Spleen (tissue), 7 donors: ENCODE measurements around the gene CCN5.
A peak's percentile ranks its signal among the peaks of the same experiment; 100 is the strongest.

Experiments used
- CTCF ChIP-seq, 11 experiments: fragments of 200-600 bp in 7 of 11; fragments of 450-650 bp in 4 of 11; sonication (generic) in 4 of 11; IDR thresholded peaks in 8 of 11; conservative IDR thresholded peaks in 3 of 11; 1 replicate in 7 of 11; 2 replicates in 4 of 11; pipeline versions ENCODE4 v1.4.0 to v1.8.0; 2016 to 2021; ENCODE audit warnings: antibody characterized with exemption in 11 of 11, inconsistent platforms in 4 of 11, mild to moderate bottlenecking in 1 of 11
- POLR2AphosphoS5 ChIP-seq, 3 donors: sonication (generic); formaldehyde crosslinking; IDR thresholded peaks; one replicate each; pipeline ENCODE4 v1.5.1; 2017; ENCODE audit warnings: antibody characterized with exemption in 3 of 3
- donor health status: DM: no; HTN: no; CAD: no; lungs with moderate emphysema.
- donor health status: DM: no; HTN: no; CAD: no.
- donor health status: DM: no; HTN: no; CAD: no.

DNA sequence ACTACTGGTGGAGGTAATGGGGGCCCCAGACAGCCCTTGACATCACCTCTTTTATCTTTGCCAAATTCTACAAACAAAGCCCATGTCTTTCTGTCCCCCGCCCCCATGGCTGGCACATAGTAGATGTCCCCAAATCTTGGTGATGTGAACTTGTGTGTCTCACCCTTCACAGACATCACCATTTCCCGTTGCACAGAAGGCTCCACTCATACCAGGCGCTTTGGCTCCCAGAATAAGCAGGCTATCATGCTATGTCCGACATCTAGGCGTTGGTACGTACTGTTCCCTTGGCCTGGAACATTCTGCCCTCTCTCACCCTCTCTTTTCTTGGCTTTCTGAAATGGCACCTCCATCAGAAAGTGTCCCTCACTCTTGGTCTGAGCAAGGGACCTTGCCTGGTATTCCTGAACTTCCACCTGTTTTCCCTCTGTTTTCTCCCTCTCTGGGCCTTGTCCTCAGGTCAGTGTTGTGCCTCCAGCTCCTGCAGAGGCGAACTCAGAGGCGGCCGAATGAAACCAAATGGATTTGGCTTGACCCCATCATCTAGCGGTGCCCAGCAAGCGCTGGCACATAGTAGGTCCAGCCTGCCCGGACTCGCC is 968 bp upstream of the CCN5 start:
- no peak for TF ChIP-seq CTCF (IDR thresholded peaks at IDR 0.05 in 8 of 11, conservative IDR thresholded peaks at IDR 0.05 in 3 of 11)
- TF ChIP-seq POLR2AphosphoS5 (IDR thresholded peaks at IDR 0.05), result peak in 1 of 3 donors; percentile 28
